ENCODE data around the gene PNMA6E. TPM values are rescaled to one million over a fixed set of nuclear protein-coding genes. Genes with fewer than 3 reads are reported as not detected.

Gene PNMA6E
- total and polyA plus RNA-seq, 9 of the 15 experiments (the other 6 are each of a cell fraction or from before 2014, with no cell fraction given) = 0.03 TPM; not detected in 8

GRCh38 chrX:153379971-153380581 lies 21.1 kb downstream of the PNMA6E start (continued):
- TF ChIP-seq, protein P1, sequence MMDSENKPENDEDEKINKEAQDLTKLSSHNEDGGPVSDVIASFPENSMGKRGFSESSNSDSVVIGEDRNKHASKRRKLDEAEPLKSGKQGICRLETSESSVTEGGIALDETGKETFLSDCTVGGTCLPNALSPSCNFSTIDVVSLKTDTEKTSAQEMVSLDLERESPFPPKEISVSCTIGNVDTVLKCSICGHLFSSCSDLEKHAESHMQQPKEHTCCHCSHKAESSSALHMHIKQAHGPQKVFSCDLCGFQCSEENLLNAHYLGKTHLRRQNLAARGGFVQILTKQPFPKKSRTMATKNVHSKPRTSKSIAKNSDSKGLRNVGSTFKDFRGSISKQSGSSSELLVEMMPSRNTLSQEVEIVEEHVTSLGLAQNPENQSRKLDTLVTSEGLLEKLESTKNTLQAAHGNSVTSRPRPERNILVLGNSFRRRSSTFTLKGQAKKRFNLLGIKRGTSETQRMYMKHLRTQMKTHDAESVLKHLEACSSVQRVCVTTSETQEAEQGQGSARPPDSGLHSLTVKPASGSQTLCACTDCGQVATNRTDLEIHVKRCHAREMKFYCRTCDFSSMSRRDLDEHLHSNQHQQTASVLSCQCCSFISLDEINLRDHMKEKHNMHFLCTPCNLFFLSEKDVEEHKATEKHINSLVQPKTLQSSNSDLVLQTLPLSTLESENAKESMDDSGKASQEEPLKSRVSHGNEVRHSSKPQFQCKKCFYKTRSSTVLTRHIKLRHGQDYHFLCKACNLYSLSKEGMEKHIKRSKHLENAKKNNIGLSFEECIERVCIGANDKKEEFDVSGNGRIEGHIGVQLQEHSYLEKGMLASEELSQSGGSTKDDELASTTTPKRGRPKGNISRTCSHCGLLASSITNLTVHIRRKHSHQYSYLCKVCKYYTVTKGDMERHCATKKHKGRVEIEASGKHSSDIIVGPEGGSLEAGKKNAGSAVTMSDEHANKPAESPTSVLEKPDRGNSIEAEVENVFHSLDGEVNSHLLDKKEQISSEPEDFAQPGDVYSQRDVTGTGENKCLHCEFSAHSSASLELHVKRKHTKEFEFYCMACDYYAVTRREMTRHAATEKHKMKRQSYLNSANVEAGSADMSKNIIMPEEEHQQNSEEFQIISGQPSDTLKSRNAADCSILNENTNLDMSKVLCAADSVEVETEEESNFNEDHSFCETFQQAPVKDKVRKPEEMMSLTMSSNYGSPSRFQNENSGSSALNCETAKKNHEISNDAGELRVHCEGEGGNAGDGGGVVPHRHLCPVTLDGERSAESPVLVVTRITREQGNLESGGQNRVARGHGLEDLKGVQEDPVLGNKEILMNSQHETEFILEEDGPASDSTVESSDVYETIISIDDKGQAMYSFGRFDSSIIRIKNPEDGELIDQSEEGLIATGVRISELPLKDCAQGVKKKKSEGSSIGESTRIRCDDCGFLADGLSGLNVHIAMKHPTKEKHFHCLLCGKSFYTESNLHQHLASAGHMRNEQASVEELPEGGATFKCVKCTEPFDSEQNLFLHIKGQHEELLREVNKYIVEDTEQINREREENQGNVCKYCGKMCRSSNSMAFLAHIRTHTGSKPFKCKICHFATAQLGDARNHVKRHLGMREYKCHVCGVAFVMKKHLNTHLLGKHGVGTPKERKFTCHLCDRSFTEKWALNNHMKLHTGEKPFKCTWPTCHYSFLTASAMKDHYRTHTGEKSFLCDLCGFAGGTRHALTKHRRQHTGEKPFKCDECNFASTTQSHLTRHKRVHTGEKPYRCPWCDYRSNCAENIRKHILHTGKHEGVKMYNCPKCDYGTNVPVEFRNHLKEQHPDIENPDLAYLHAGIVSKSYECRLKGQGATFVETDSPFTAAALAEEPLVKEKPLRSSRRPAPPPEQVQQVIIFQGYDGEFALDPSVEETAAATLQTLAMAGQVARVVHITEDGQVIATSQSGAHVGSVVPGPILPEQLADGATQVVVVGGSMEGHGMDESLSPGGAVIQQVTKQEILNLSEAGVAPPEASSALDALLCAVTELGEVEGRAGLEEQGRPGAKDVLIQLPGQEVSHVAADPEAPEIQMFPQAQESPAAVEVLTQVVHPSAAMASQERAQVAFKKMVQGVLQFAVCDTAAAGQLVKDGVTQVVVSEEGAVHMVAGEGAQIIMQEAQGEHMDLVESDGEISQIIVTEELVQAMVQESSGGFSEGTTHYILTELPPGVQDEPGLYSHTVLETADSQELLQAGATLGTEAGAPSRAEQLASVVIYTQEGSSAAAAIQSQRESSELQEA (IDR thresholded peaks at IDR 0.05; ENCODE audit: low read depth) = no peak
- TF ChIP-seq KAT7 (CRISPR knock-in tag; IDR thresholded peaks at IDR 0.05; ENCODE audit: borderline replicate concordance) = no peak
- peak; percentile 57 for TF ChIP-seq BHLHE40 (IDR thresholded peaks at IDR 0.05; ENCODE audit: low read length)
- TF ChIP-seq, protein P2, sequence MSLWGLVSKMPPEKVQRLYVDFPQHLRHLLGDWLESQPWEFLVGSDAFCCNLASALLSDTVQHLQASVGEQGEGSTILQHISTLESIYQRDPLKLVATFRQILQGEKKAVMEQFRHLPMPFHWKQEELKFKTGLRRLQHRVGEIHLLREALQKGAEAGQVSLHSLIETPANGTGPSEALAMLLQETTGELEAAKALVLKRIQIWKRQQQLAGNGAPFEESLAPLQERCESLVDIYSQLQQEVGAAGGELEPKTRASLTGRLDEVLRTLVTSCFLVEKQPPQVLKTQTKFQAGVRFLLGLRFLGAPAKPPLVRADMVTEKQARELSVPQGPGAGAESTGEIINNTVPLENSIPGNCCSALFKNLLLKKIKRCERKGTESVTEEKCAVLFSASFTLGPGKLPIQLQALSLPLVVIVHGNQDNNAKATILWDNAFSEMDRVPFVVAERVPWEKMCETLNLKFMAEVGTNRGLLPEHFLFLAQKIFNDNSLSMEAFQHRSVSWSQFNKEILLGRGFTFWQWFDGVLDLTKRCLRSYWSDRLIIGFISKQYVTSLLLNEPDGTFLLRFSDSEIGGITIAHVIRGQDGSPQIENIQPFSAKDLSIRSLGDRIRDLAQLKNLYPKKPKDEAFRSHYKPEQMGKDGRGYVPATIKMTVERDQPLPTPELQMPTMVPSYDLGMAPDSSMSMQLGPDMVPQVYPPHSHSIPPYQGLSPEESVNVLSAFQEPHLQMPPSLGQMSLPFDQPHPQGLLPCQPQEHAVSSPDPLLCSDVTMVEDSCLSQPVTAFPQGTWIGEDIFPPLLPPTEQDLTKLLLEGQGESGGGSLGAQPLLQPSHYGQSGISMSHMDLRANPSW (CRISPR knock-in tag; IDR thresholded peaks at IDR 0.05) = no peak
- no peak for TF ChIP-seq ZNF764 (CRISPR knock-in tag; IDR thresholded peaks at IDR 0.05; ENCODE audit: low read depth)
- TF ChIP-seq MEF2D (tag; conservative IDR thresholded peaks at IDR 0.05; ENCODE audit: low read depth) = no peak
- TF ChIP-seq ZNF41 (CRISPR knock-in tag; conservative IDR thresholded peaks at IDR 0.05) = no peak
- peak; percentile 93 for TF ChIP-seq L3MBTL2 (IDR thresholded peaks at IDR 0.05)
- no peak for TF ChIP-seq BCLAF1 (IDR thresholded peaks at IDR 0.05; ENCODE audit: borderline replicate concordance in 1 of 2, control insufficient read depth in 1 of 2, low read depth in 2 of 2, low read length in 1 of 2)
- TF ChIP-seq CREB1 (IDR thresholded peaks at IDR 0.05) = no peak
- peak; percentile 38; the same call in 1 of the 2 replicates for TF ChIP-seq CREB1 (CRISPR knock-in tag; IDR thresholded peaks at IDR 0.05)
- no peak for TF ChIP-seq ZBED1 (IDR thresholded peaks at IDR 0.05)
- TF ChIP-seq ZNF165 (CRISPR knock-in tag; IDR thresholded peaks at IDR 0.05; ENCODE audit: borderline replicate concordance) = no peak
- no peak for TF ChIP-seq RUNX1 (IDR thresholded peaks at IDR 0.05; ENCODE audit: low read depth)

All from K562 (cell line).